GM18519 (cell line): ENCODE results near the gene MTIF2.
"Not testable (repeated sequence)": the region's sequence is repeated elsewhere in the genome, so short reads cannot be mapped to it uniquely, and the experiment has no call there.

Experiments
- ATAC-seq: cut with Tn5 transposase; IDR thresholded peaks from one replicate; pipeline ENCODE4 v1.9.1; 2021; ENCODE audit warnings: mild to moderate bottlenecking, moderate library complexity; ENCODE audit not compliant: unreplicated experiment, low FRiP score

Gene MTIF2

DNA sequence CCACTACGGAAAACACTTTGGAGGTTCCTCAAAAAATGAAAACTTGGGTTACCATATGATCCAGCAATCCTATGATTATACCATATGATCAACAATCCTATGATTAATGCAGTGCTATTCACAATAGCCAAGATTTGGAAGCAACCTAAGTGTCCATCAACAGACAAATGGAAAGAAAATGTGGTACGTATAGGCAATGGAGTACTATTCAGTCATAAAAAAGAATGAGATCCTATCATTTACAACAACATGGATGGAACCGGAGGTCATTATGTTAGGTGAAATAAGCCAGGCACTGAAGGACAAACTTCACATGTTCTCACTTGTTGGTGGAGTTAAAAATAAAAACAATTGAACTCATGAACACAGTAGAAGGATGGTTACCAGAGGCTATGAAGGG lies 64.5 kb downstream of the MTIF2 start:
- no peak for ATAC-seq

DNA sequence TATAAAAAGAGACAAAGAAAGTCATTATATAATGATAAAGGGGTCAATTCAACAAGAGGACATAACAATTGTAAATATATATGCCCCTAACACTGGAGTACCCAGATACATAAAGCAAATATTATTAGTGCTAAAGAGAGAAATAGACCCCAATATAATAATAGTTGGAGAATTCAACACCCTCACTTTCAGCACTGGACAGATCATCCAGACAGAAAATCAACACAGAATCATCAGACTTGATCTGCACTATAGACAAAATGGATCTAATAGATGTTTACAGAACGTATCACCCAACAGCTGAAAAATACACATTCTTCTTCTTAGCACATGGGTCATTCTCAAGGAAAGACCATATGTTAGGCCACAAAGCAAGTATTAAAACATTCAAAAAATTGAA lies 68.6 kb downstream of the MTIF2 start:
- no peak for ATAC-seq

DNA sequence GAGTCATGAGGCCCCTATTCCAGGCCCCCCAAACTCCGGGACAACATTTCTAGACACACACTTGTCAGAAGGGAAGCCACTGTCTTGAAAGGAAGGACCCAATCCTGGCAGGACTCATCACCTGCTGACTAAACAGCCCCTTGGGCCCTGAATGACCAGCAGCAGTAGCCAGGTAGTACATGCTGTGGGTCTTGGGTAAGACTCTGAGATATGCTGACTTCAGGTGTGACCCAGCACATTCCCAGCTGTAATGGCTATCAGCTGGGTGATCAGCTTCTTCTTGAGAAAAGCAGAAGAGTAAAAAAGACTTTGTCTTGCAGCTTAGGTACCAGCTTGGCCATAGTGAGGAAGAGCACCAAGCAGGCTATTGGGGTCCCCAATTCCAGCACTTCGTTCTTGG lies 72.5 kb downstream of the MTIF2 start:
- ATAC-seq: no peak

DNA sequence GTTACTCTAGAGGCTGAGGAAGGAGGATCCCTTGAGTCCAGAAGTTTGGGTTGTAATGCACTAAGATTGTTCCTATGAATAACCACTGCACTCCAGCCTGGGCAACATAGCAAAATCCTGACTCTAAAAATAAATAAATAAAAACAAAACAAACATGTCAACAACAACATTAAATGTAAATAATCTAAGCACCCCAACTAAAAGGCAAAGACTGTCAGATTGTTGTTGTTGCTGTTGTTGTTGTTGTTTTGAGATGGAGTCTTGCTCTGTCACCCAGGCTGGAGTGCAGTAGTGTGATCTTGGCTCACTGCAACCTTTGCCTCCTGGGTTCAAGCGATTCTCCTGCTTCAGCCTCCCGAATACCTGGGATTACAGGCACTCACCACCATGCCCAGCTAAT lies 77.1 kb downstream of the MTIF2 start:
- not testable (repeated sequence) for ATAC-seq

DNA sequence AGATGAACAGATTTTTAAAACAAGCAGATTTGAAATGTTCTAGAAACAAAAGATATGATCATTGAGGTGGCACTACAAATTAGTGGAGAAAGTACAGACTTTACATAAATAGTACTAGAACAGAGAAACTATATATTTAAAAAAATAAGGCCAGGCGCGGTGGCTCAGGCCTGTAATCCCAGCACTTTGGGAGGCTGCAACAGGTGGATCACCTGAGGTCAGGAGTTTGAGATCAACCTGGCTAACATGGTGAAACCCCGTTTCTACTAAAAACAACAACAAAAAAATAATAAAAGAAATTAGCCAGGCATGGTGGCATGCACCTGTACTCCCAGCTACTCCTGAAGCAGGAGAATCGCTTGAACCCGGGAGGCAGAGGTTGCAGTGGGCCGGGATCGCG lies 82.2 kb downstream of the MTIF2 start:
- ATAC-seq: not testable (repeated sequence)
